Liver (tissue), 9 donors: ENCODE results near the gene DSCAM. TPM values are rescaled to one million over a fixed set of nuclear protein-coding genes. Genes with fewer than 3 reads are reported as not detected.

ENCODE experiments used
- DNase-seq: peaks from one replicate; pipeline ENCODE4 v3.0.0-alpha.2; 2017; ENCODE audit warnings: low spot score
- H3K27ac ChIP-seq, 2 donors: one replicate each; pipeline ENCODE4 v1.7.0; 2013; ENCODE audit warnings: inconsistent platforms in 2 of 2, low read length in 2 of 2, control low read depth in 1 of 2, low read depth in 1 of 2, mild to moderate bottlenecking in 1 of 2
- H3K27me3 ChIP-seq, 4 donors: one replicate each; pipeline versions ENCODE4 v1.6.1 to v1.7.0; 2013; ENCODE audit warnings: low read length in 3 of 4, inconsistent platforms in 1 of 4, mild to moderate bottlenecking in 1 of 4, moderate library complexity in 1 of 4; ENCODE audit not compliant: control insufficient read depth in 4 of 4, insufficient read depth in 4 of 4
- H3K36me3 ChIP-seq, 4 donors: one replicate each; pipeline versions ENCODE4 v1.6.1 to v1.7.0; 2013; ENCODE audit warnings: low read length in 3 of 4, mild to moderate bottlenecking in 3 of 4, low read depth in 1 of 4, moderate library complexity in 1 of 4; ENCODE audit not compliant: control insufficient read depth in 4 of 4, insufficient read depth in 3 of 4
- H3K4me1 ChIP-seq, 4 donors: one replicate each; pipeline versions ENCODE4 v1.6.1 to v1.7.0; 2013; ENCODE audit warnings: low read length in 3 of 4, mild to moderate bottlenecking in 3 of 4, moderate library complexity in 1 of 4; ENCODE audit not compliant: control insufficient read depth in 4 of 4, insufficient read depth in 4 of 4
- H3K4me3 ChIP-seq, 3 donors: one replicate each; pipeline versions ENCODE4 v1.6.1 to v1.7.0; 2013; ENCODE audit warnings: low read length in 3 of 3, control low read depth in 1 of 3, low read depth in 1 of 3, mild to moderate bottlenecking in 1 of 3
- H3K9ac ChIP-seq, 2 donors: one replicate each; pipeline ENCODE4 v1.7.0; 2013; ENCODE audit warnings: low read length in 2 of 2, mild to moderate bottlenecking in 2 of 2, moderate library complexity in 2 of 2, control low read depth in 1 of 2, low read depth in 1 of 2
- H3K9me3 ChIP-seq, 4 donors: one replicate each; pipeline versions ENCODE4 v1.6.1 to v1.7.0; 2013; ENCODE audit warnings: low read length in 3 of 4; ENCODE audit not compliant: control insufficient read depth in 4 of 4
- EGR1 ChIP-seq, 2 donors: IDR thresholded peaks; 2 replicates each; pipeline ENCODE4 v1.6.1; 2016 to 2018; ENCODE audit warnings: antibody characterized with exemption in 2 of 2, low read depth in 2 of 2
- FOXA1 ChIP-seq: IDR thresholded peaks from 2 replicates; pipeline ENCODE4 v1.6.1; 2016; ENCODE audit warnings: antibody characterized with exemption
- FOXA2 ChIP-seq: IDR thresholded peaks from 2 replicates; pipeline ENCODE4 v1.6.1; 2016; ENCODE audit warnings: antibody characterized with exemption
- HNF4A ChIP-seq, 2 donors: conservative IDR thresholded peaks; 2 replicates each; pipeline ENCODE4 v1.6.1; 2016; ENCODE audit warnings: antibody characterized with exemption in 2 of 2, mild to moderate bottlenecking in 2 of 2
- HNF4G ChIP-seq: IDR thresholded peaks from 2 replicates; pipeline ENCODE4 v1.6.1; 2016; ENCODE audit warnings: antibody characterized with exemption
- JUND ChIP-seq, 2 donors: IDR thresholded peaks; 2 replicates each; pipeline ENCODE4 v1.6.1; 2016; ENCODE audit warnings: antibody characterized with exemption in 2 of 2
- NR2F2 ChIP-seq: IDR thresholded peaks from 2 replicates; pipeline ENCODE4 v1.6.1; 2016; ENCODE audit warnings: antibody characterized with exemption
- RAD21 ChIP-seq, 2 donors: IDR thresholded peaks; 2 replicates each; pipeline ENCODE4 v1.6.1; 2016; ENCODE audit warnings: antibody characterized with exemption in 2 of 2, mild to moderate bottlenecking in 2 of 2
- RXRA ChIP-seq, 2 donors: IDR thresholded peaks; 2 replicates each; pipeline ENCODE4 v1.6.1; 2017 to 2018; ENCODE audit warnings: antibody characterized with exemption in 2 of 2, mild to moderate bottlenecking in 1 of 2
- SP1 ChIP-seq: IDR thresholded peaks from 2 replicates; pipeline ENCODE4 v1.6.1; 2018; ENCODE audit warnings: antibody characterized with exemption, mild to moderate bottlenecking
- TAF1 ChIP-seq: conservative IDR thresholded peaks from 2 replicates; pipeline ENCODE4 v1.6.1; 2016; ENCODE audit warnings: antibody characterized with exemption, mild to moderate bottlenecking
- YY1 ChIP-seq: IDR thresholded peaks from 2 replicates; pipeline ENCODE4 v1.6.1; 2016; ENCODE audit warnings: antibody characterized with exemption, mild to moderate bottlenecking
- WGBS: extraction: QIAGEN DNeasy Blood & Tissue Kit; methylation state at CpG from one replicate; pipeline ENCODE4 v1.1.7; 2013; 5-methylcytosine and 5-hydroxymethylcytosine counted together
- polyA plus RNA-seq, 2 donors: library from polyadenylated mRNA; stranded (reverse) in 1 of 2; unstranded in 1 of 2; fragments of 200-250 nt in 1 of 2; fragments of >200 nt in 1 of 2; fragmentation: Nextera tagmentation in 1 of 2; extraction: Ambion mirVana in 1 of 2; gene quantifications; one replicate each; pipeline versions ENCODE4 v1.2.1 to v1.2.3, GENCODE V29; 2013 to 2015
- total RNA-seq, 2 donors: library from RNA; depleted of rRNA; stranded (reverse); fragments of >200 nt; gene quantifications; one replicate each; pipeline ENCODE4 v1.2.3, GENCODE V29; 2014
- TF ChIP-seq, protein P1 (sequence below): IDR thresholded peaks from 2 replicates; pipeline ENCODE4 v1.6.1; 2016; ENCODE audit warnings: antibody characterized with exemption
- TF ChIP-seq, protein P2 (sequence below): IDR thresholded peaks from 2 replicates; pipeline ENCODE4 v1.6.1; 2016; ENCODE audit warnings: antibody characterized with exemption, mild to moderate bottlenecking
- TF ChIP-seq, protein P3 (sequence below): IDR thresholded peaks from 2 replicates; pipeline ENCODE4 v1.6.1; 2016; ENCODE audit warnings: antibody characterized with exemption
- TF ChIP-seq, protein P4 (sequence below): fragments of 150-350 bp; IDR thresholded peaks from 2 replicates; pipeline ENCODE4 v1.5.1; 2017; ENCODE audit warnings: improper control_type of control experiment, low read depth, low read length; ENCODE audit not compliant: missing input control
- TF ChIP-seq, protein P5 (sequence below): IDR thresholded peaks from 2 replicates; pipeline ENCODE4 v1.6.1; 2016; ENCODE audit warnings: antibody characterized with exemption
- donor health status: healthy.
- donor health status: healthy.
- donor health status: healthy.
- donor health status: healthy.
- donor health status: healthy.

The DSCAM gene
- total and polyA plus RNA-seq, 4 donors: 0.02 to 0.23 (median 0.10) TPM

DNA sequence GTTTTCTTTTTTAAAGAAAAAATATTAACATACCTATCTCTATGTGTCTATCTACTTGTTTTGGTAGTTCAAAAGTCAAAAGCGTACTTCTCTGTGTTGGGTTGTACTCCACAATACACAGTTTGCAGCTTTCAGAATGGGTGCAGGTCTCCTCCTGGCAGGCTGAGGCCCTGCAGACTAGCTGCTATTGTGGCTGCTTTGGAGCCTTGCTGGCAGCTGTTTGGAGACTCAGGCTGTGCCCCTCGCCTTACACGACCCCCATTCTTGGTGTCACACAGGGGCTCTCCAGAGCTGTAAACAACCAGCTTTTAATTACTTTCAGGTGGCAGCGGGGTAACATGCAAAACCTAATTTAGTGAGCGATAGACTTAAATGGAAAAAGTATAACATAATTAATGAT, 160.4 kb downstream of the DSCAM start:
- 83% methylated on average over 5 of the region's 5 CpGs for WGBS
- no peaks in the 10 kb centered on the region for H3K4me1 ChIP-seq
- no peak overlapping the region for H3K4me3 ChIP-seq
- no peak overlapping the region for H3K27ac ChIP-seq
- peaks cover 0 to 3% (median 0%) of the 10 kb centered on the region in 4 donors for H3K27me3 ChIP-seq
- H3K9me3 ChIP-seq: no peaks in the 10 kb centered on the region
- no peak for DNase-seq
- TF ChIP-seq JUND (IDR thresholded peaks at IDR 0.05) (no peak), HNF4G (no peak), YY1 (no peak), NR2F2 (no peak), TAF1 (no peak), EGR1 (IDR thresholded peaks at IDR 0.05; ENCODE audit: low read depth in 2 of 2) (no peak), FOXA1 (no peak), FOXA2 (no peak), RXRA (IDR thresholded peaks at IDR 0.05) (no peak), SP1 (no peak), HNF4A (conservative IDR thresholded peaks at IDR 0.05) (no peak)
- TF ChIP-seq, protein P1, sequence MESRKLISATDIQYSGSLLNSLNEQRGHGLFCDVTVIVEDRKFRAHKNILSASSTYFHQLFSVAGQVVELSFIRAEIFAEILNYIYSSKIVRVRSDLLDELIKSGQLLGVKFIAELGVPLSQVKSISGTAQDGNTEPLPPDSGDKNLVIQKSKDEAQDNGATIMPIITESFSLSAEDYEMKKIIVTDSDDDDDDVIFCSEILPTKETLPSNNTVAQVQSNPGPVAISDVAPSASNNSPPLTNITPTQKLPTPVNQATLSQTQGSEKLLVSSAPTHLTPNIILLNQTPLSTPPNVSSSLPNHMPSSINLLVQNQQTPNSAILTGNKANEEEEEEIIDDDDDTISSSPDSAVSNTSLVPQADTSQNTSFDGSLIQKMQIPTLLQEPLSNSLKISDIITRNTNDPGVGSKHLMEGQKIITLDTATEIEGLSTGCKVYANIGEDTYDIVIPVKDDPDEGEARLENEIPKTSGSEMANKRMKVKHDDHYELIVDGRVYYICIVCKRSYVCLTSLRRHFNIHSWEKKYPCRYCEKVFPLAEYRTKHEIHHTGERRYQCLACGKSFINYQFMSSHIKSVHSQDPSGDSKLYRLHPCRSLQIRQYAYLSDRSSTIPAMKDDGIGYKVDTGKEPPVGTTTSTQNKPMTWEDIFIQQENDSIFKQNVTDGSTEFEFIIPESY: no peak
- TF ChIP-seq, protein P2, sequence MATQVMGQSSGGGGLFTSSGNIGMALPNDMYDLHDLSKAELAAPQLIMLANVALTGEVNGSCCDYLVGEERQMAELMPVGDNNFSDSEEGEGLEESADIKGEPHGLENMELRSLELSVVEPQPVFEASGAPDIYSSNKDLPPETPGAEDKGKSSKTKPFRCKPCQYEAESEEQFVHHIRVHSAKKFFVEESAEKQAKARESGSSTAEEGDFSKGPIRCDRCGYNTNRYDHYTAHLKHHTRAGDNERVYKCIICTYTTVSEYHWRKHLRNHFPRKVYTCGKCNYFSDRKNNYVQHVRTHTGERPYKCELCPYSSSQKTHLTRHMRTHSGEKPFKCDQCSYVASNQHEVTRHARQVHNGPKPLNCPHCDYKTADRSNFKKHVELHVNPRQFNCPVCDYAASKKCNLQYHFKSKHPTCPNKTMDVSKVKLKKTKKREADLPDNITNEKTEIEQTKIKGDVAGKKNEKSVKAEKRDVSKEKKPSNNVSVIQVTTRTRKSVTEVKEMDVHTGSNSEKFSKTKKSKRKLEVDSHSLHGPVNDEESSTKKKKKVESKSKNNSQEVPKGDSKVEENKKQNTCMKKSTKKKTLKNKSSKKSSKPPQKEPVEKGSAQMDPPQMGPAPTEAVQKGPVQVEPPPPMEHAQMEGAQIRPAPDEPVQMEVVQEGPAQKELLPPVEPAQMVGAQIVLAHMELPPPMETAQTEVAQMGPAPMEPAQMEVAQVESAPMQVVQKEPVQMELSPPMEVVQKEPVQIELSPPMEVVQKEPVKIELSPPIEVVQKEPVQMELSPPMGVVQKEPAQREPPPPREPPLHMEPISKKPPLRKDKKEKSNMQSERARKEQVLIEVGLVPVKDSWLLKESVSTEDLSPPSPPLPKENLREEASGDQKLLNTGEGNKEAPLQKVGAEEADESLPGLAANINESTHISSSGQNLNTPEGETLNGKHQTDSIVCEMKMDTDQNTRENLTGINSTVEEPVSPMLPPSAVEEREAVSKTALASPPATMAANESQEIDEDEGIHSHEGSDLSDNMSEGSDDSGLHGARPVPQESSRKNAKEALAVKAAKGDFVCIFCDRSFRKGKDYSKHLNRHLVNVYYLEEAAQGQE: no peak
- TF ChIP-seq, protein P3, sequence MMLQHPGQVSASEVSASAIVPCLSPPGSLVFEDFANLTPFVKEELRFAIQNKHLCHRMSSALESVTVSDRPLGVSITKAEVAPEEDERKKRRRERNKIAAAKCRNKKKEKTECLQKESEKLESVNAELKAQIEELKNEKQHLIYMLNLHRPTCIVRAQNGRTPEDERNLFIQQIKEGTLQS: no peak
- TF ChIP-seq, protein P4, sequence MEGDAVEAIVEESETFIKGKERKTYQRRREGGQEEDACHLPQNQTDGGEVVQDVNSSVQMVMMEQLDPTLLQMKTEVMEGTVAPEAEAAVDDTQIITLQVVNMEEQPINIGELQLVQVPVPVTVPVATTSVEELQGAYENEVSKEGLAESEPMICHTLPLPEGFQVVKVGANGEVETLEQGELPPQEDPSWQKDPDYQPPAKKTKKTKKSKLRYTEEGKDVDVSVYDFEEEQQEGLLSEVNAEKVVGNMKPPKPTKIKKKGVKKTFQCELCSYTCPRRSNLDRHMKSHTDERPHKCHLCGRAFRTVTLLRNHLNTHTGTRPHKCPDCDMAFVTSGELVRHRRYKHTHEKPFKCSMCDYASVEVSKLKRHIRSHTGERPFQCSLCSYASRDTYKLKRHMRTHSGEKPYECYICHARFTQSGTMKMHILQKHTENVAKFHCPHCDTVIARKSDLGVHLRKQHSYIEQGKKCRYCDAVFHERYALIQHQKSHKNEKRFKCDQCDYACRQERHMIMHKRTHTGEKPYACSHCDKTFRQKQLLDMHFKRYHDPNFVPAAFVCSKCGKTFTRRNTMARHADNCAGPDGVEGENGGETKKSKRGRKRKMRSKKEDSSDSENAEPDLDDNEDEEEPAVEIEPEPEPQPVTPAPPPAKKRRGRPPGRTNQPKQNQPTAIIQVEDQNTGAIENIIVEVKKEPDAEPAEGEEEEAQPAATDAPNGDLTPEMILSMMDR: no peak
- TF ChIP-seq, protein P5, sequence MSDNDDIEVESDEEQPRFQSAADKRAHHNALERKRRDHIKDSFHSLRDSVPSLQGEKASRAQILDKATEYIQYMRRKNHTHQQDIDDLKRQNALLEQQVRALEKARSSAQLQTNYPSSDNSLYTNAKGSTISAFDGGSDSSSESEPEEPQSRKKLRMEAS: no peak
- no peaks in the 10 kb centered on the region for H3K36me3 ChIP-seq
- no peak overlapping the region for H3K9ac ChIP-seq

DNA sequence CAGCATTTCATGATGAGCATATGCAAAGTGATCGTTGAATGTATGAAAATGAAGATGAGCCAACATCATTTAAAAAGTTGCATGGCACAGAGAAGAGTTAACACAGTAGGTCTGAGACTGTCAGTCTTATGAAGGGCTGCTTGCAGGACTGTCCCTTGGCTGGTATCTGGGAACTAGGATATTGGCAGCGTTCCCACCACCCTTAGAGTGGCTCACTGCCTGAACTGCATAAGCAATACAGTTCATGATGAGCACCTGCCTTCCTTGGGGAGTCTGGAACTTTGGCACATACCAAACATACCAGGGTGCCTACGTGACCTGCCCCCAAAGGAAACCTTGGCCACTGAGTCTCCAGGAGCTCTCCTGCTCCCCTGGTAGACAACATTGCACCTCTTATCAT, 161.8 kb downstream of the DSCAM start:
- WGBS: 74% methylated on average over 3 of the region's 3 CpGs
- no peaks in the 10 kb centered on the region for H3K4me1 ChIP-seq
- H3K27me3 ChIP-seq: peaks cover 0 to 3% (median 0%) of the 10 kb centered on the region in 4 donors
- H3K27ac ChIP-seq: no peak overlapping the region
- H3K36me3 ChIP-seq: no peaks in the 10 kb centered on the region
- no peak for DNase-seq
- H3K9ac ChIP-seq: no peak overlapping the region
- H3K4me3 ChIP-seq: no peak overlapping the region
- no peaks in the 10 kb centered on the region for H3K9me3 ChIP-seq
- TF ChIP-seq, protein P1: no peak
- no peak for TF ChIP-seq FOXA1
- no peak for TF ChIP-seq SP1
- TF ChIP-seq EGR1 (IDR thresholded peaks at IDR 0.05; ENCODE audit: low read depth in 2 of 2): no peak
- TF ChIP-seq FOXA2: no peak
- TF ChIP-seq, protein P2: no peak
- TF ChIP-seq RAD21 (IDR thresholded peaks at IDR 0.05): no peak
- TF ChIP-seq, protein P5: no peak
- TF ChIP-seq TAF1: no peak
- TF ChIP-seq, protein P3: no peak
- TF ChIP-seq YY1: no peak
- no peak for TF ChIP-seq JUND (IDR thresholded peaks at IDR 0.05)
